Duodenal mucosa (tissue), 2 donors: ENCODE data around the gene TRIM25.

Experiments
- H3K27ac ChIP-seq: one replicate; pipeline ENCODE4 v1.7.0; 2013; ENCODE audit warnings: low read depth, low read length
- H3K27me3 ChIP-seq, 2 donors: one replicate each; pipeline ENCODE4 v1.7.0; 2013; ENCODE audit warnings: low read length in 2 of 2, control low read depth in 1 of 2; ENCODE audit not compliant: insufficient read depth in 2 of 2, control insufficient read depth in 1 of 2
- H3K36me3 ChIP-seq, 2 donors: one replicate each; pipeline ENCODE4 v1.7.0; 2013; ENCODE audit warnings: low read length in 2 of 2, control low read depth in 1 of 2; ENCODE audit not compliant: insufficient read depth in 2 of 2, control insufficient read depth in 1 of 2
- H3K4me1 ChIP-seq, 2 donors: one replicate each; pipeline ENCODE4 v1.7.0; 2013; ENCODE audit warnings: low read length in 2 of 2, control low read depth in 1 of 2; ENCODE audit not compliant: insufficient read depth in 2 of 2, control insufficient read depth in 1 of 2
- H3K4me3 ChIP-seq, 2 donors: one replicate each; pipeline ENCODE4 v1.7.0; 2013; ENCODE audit warnings: low read length in 2 of 2, low read depth in 1 of 2
- H3K9ac ChIP-seq, 2 donors: one replicate each; pipeline ENCODE4 v1.7.0; 2013; ENCODE audit warnings: low read length in 2 of 2, low read depth in 1 of 2
- H3K9me3 ChIP-seq, 2 donors: one replicate each; pipeline ENCODE4 v1.7.0; 2013; ENCODE audit warnings: low read length in 2 of 2, control low read depth in 1 of 2; ENCODE audit not compliant: control insufficient read depth in 1 of 2

The TRIM25 gene

DNA sequence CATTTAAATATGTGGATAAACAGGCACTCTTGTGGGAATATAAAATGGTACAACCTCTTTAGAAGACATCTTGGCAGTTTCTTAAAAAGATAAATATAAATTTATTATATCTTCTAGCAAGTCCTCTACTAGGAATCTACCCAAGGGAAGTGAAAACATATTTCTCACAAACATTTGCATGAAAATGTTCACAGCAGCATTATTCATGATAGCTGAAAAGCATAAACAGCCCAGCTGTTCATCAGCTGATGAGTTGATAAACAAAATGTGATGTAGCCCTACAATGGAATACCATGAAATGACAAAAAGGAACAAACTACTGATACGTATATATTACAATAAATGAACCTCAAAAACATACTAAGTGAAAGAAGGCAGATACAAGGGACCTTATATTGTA, 67.9 kb downstream of the TRIM25 start:
- no peaks in the 10 kb centered on the region for H3K4me1 ChIP-seq
- H3K36me3 ChIP-seq: peaks cover 3 to 22% of the 10 kb centered on the region in 2 donors
- H3K27me3 ChIP-seq: no peaks in the 10 kb centered on the region
- H3K9me3 ChIP-seq: no peaks in the 10 kb centered on the region
- H3K9ac ChIP-seq: no peak overlapping the region
- no peak overlapping the region for H3K4me3 ChIP-seq
- H3K27ac ChIP-seq: no peak overlapping the region

DNA sequence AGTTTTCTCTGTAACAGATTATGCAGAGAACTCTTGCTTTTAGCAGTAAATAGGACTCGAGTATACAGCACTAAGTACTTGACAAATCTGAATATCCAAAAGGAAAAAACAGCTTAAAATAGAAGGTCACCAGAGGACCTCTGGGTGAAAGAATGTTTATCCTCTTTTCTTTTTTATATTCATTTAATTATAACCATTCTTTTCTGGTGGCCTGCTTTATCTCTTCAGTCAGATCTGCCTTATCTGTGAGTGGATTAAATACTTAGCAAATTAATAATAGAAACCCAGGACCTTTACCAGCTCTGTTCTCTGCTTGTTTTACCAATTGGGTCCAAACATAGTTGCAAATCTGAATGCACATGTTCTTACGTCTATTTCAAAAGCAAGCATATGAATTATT, 71.3 kb downstream of the TRIM25 start:
- Histone ChIP-seq H3K27ac (no peak overlapping the region), H3K36me3 (peaks cover 0 to 3% of the 10 kb centered on the region in 2 donors), H3K27me3 (no peaks in the 10 kb centered on the region), H3K4me3 (no peak overlapping the region), H3K9ac (no peak overlapping the region), H3K9me3 (no peaks in the 10 kb centered on the region), H3K4me1 (no peaks in the 10 kb centered on the region)

DNA sequence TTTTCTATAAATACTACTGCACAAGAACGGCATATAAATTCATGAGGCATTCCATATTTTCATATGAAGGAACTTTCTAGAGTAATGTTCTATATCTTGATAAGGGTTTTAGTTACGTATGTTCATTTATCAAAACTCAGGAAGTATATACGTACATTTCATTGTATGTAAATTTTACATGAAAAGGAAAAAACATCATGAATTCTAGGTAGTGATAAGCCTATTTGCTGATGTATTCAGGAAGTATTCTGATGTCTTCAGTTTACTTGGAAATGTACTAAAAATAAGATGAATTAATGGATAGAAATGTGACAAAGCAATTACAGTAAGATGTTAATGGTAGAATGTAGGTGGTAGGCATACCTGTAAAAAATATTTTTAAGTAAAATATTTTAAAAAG, 75.2 kb downstream of the TRIM25 start:
- Histone ChIP-seq H3K9ac (no peak overlapping the region), H3K27me3 (no peaks in the 10 kb centered on the region), H3K36me3 (no peaks in the 10 kb centered on the region), H3K27ac (no peak overlapping the region), H3K4me3 (no peak overlapping the region), H3K4me1 (peaks cover 12 to 16% of the 10 kb centered on the region in 2 donors), H3K9me3 (no peaks in the 10 kb centered on the region)
